HFFc6 (cell line): ENCODE results near the gene TOR3A. TPM values are rescaled to one million over a fixed set of nuclear protein-coding genes. Genes with fewer than 3 reads are reported as not detected.
A peak's percentile ranks its signal among the peaks of the same experiment; 100 is the strongest.
"Not testable (repeated sequence)": the region's sequence is repeated elsewhere in the genome, so short reads cannot be mapped to it uniquely, and the experiment has no call there.

Experiments
- DNase-seq: peaks from one replicate; pipeline ENCODE4 v3.0.0-alpha.2; 2018
- H3K27ac Mint-ChIP-seq: 2 replicates; pipeline ENCODE4 v1.8.0; 2020; ENCODE audit warnings: mild to moderate bottlenecking, mixed read lengths
- H3K27me3 Mint-ChIP-seq: 2 replicates; pipeline ENCODE4 v1.8.0; 2021; ENCODE audit warnings: mild to moderate bottlenecking, moderate library complexity, mixed read lengths; ENCODE audit not compliant: insufficient read depth
- H3K36me3 Mint-ChIP-seq: 2 replicates; pipeline ENCODE4 v1.8.0; 2021; ENCODE audit warnings: low read depth, mixed read lengths
- H3K4me1 Mint-ChIP-seq: 2 replicates; pipeline ENCODE4 v1.8.0; 2020; ENCODE audit warnings: low read depth, mixed read lengths
- H3K4me3 Mint-ChIP-seq: 2 replicates; pipeline ENCODE4 v1.8.0; 2020; ENCODE audit warnings: mild to moderate bottlenecking, moderate library complexity, mixed read lengths
- H3K9me3 Mint-ChIP-seq: 2 replicates; pipeline ENCODE4 v1.8.0; 2020; ENCODE audit warnings: mild to moderate bottlenecking, mixed read lengths
- total RNA-seq, 6 experiments: library from RNA; stranded (reverse); fragmentation: NEBNext Ultra II Directional; extraction: Animal tissue kit (Norgen Biotek cat#: 25700); gene quantifications; 2 replicates in 1 of 6; 3 replicates in 5 of 6; pipeline ENCODE4 v1.2.3, GENCODE V29; 2021
- TF ChIP-seq, protein P1 (sequence below): fragments of 200-600 bp; sonication (generic); IDR thresholded peaks from 2 replicates; pipeline ENCODE4 v1.5.0; 2021; ENCODE audit warnings: antibody characterized with exemption, mild to moderate bottlenecking

The TOR3A gene
- total RNA-seq, 6 experiments from 2014 or later = 21.4 to 27.6 (median 24.5) TPM

DNA sequence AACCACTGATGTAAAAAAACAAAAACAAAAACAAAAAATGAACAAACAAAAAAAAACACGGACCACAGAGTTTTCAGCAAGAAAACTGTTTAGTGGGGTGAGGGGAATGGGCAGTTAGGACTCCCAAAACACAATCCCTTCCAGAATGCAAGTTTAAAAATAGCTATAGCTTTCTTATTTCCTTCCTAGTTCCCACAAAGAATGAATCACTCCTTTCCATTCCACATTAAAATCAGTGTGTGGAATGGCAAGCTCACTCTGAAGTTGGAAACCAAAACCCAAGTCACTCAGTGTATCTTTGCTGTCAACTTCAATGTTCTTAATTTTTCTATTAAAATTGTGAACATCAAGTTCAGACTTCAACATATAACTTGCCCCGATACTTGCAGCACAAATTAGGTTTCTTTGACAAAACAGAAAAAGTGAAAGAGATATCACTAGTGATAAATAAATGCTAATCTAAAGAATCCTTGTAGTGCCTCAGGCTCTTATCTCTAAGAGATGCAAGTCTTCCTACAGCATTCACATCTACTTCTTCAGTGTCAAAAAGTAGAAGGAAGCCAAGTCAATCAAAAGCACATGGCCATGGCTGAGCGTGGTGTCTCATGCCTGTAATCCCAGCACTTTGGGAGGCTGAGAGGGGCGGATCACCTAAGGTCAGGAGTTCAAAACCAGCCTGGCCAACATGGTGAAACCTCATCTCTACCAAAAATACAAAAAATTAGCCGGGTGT, 45.5 kb downstream of the TOR3A start:
- peak; percentile 60 for DNase-seq
- peaks cover 83% of the 10 kb centered on the region for H3K4me1 Mint-ChIP-seq
- TF ChIP-seq, protein P1, sequence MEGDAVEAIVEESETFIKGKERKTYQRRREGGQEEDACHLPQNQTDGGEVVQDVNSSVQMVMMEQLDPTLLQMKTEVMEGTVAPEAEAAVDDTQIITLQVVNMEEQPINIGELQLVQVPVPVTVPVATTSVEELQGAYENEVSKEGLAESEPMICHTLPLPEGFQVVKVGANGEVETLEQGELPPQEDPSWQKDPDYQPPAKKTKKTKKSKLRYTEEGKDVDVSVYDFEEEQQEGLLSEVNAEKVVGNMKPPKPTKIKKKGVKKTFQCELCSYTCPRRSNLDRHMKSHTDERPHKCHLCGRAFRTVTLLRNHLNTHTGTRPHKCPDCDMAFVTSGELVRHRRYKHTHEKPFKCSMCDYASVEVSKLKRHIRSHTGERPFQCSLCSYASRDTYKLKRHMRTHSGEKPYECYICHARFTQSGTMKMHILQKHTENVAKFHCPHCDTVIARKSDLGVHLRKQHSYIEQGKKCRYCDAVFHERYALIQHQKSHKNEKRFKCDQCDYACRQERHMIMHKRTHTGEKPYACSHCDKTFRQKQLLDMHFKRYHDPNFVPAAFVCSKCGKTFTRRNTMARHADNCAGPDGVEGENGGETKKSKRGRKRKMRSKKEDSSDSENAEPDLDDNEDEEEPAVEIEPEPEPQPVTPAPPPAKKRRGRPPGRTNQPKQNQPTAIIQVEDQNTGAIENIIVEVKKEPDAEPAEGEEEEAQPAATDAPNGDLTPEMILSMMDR = no peak
- peak overlapping the region; percentile 74 for H3K4me3 Mint-ChIP-seq
- no peaks in the 10 kb centered on the region for H3K9me3 Mint-ChIP-seq
- H3K36me3 Mint-ChIP-seq = peaks cover 49% of the 10 kb centered on the region
- H3K27ac Mint-ChIP-seq = peak overlapping the region; percentile 85
- H3K27me3 Mint-ChIP-seq = peaks cover 3% of the 10 kb centered on the region; the same call in 1 of the 2 replicates

DNA sequence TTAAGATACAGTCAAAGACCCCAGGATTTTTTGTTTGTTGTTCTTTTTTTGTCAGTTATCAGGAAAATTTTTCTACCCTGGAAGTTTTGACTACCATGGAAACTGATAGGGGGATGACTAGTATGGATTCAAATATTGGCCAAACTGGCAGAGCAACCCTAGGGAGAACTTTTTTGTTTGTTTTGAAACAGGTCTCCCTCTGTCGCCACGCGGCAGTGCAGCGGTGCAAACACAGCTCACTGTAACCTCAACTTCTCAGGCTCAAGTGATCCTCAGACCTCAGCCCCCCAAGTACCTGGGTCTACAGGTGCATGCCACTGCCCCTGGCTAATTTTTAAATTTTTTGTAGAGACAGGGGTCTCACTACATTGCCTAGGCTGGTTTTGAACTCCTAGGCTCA, 46.6 kb downstream of the TOR3A start:
- H3K4me1 Mint-ChIP-seq = peaks cover 91% of the 10 kb centered on the region
- DNase-seq = no peak
- peak overlapping the region; percentile 85 for H3K27ac Mint-ChIP-seq
- no peaks in the 10 kb centered on the region for H3K9me3 Mint-ChIP-seq
- H3K27me3 Mint-ChIP-seq = peaks cover 4% of the 10 kb centered on the region; the same call in 1 of the 2 replicates
- TF ChIP-seq, protein P1 = no peak
- H3K36me3 Mint-ChIP-seq = peaks cover 55% of the 10 kb centered on the region
- peak overlapping the region; percentile 36 for H3K4me3 Mint-ChIP-seq

DNA sequence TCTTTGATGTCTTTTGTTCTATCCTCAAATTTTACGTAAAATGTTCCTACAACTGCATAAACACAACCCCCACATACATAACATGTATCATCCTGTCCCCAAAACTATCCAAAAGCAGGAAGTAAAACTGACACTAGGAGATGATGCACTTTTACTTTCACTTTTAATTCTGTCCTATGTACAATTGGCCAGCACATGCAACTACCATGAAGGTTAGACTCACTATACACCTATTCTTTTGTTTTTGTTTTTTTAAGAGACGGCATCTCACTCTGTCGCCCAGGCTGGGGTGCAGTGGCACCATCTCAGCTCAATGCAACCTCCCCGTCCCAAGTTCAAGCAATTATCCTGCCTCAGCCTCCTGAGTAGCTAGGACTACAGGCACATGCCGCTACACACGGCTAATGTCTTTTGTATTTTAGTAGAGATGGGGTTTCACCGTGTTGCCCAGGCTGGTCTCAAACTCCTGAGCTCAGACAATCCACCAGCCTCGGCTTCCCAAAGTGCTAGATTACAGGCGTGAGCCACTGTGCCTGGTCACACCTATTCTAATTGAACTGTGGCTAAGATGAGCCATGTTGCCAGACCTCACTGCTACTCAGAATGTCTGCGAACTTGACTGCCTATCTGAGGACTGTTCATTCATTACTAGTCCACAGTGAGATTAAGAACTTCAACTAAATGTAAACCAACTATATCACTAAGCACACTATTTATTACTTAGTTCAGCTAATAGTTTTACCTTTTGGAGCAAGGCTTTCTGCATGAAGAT, 48.0 kb downstream of the TOR3A start:
- H3K4me3 Mint-ChIP-seq = peak overlapping the region; percentile 45
- H3K9me3 Mint-ChIP-seq = no peaks in the 10 kb centered on the region
- peak overlapping the region; percentile 52 for H3K27ac Mint-ChIP-seq
- H3K36me3 Mint-ChIP-seq = peaks cover 47% of the 10 kb centered on the region
- peaks cover 88% of the 10 kb centered on the region for H3K4me1 Mint-ChIP-seq
- peak; percentile 39 for DNase-seq
- TF ChIP-seq, protein P1 = no peak
- H3K27me3 Mint-ChIP-seq = peaks cover 10% of the 10 kb centered on the region; the same call in 1 of the 2 replicates

DNA sequence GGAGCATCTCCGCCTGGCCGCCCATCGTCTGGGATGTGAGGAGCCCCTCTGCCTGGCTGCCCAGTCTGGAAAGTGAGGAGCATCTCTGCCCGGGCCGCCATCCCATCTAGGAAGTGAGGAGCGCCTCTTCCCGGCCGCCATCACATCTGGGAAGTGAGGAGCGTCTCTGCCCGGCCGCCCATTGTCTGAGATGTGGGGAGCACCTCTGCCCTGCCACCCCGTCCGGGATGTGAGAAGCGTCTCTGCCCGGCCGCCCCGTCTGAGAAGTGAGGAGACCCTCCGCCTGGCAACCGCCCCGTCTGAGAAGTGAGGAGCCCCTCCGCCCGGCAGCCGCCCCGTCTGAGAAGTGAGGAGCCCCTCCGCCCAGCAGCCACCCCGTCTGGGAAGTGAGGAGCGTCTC, 53.3 kb downstream of the TOR3A start:
- H3K4me1 Mint-ChIP-seq = peaks cover 62% of the 10 kb centered on the region

DNA sequence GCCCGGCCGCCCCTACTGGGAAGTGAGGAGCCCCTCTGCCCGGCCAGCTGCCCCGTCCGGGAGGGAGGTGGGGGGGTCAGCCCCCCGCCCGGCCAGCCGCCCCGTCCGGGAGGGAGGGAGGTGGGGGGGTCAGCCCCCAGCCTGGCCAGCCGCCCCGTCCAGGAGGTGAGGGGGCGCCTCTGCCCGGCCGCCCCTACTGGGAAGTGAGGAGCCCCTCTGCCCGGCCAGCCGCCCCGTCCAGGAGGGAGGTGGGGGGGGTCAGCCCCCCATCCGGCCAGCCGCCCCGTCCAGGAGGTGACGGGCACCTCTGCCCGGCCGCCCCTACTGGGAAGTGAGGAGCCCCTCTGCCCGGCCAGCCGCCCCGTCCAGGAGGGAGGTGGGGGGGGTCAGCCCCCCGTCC, 53.8 kb downstream of the TOR3A start:
- not testable (repeated sequence) for H3K27ac Mint-ChIP-seq, H3K27me3 Mint-ChIP-seq

More for the DNA sequence above, 53.3 kb downstream of the TOR3A start:
- H3K36me3 Mint-ChIP-seq = peaks cover 48% of the 10 kb centered on the region
- H3K4me3 Mint-ChIP-seq, H3K9me3 Mint-ChIP-seq, DNase-seq, H3K27me3 Mint-ChIP-seq: not testable (repeated sequence)
- H3K27ac Mint-ChIP-seq = 0 out of 2 replicates have a peak overlapping the region, but pooled peaks have one; percentile 54

DNA sequence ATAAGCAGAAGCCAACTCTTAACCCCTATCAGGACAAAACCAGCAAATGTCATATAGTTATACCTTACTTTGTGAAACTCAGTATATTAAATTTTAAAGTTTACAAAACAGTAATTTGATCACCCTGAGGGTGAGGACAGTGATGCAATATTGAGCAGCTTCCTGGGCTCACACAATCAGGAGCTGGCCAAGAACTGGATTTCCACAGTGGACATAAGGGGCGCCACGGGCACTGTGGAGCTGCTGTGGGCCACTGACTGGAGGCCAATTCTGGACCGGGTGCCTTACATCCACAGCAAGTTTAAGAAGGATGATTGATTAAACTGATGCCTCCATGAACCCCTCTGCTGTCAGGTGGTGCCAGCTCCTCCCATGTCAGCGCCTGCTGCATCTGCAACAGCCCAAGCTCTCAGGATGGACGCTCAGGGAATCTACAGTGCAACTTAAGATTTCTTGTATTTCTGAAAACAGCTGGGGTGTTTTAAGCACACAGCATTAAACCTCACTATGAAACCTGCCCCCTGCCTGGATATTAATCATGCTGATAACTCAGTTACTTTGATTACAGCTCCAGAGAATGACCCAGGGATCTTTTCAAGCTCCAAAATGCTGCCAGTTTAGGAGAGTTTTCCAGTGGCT, 55.9 kb downstream of the TOR3A start:
- Mint-ChIP-seq H3K4me1 (peaks cover 44% of the 10 kb centered on the region), H3K36me3 (peaks cover 50% of the 10 kb centered on the region), H3K27me3 (peaks cover 7% of the 10 kb centered on the region), H3K4me3 (peak overlapping the region; percentile 64), H3K27ac (peak overlapping the region; percentile 33), H3K9me3 (no peaks in the 10 kb centered on the region)
- no peak for DNase-seq
- TF ChIP-seq, protein P1 = no peak

More for the DNA sequence above, 53.8 kb downstream of the TOR3A start:
- Mint-ChIP-seq H3K4me1 (peaks cover 62% of the 10 kb centered on the region), H3K36me3 (peaks cover 48% of the 10 kb centered on the region)
- DNase-seq, H3K9me3 Mint-ChIP-seq, H3K4me3 Mint-ChIP-seq: not testable (repeated sequence)

DNA sequence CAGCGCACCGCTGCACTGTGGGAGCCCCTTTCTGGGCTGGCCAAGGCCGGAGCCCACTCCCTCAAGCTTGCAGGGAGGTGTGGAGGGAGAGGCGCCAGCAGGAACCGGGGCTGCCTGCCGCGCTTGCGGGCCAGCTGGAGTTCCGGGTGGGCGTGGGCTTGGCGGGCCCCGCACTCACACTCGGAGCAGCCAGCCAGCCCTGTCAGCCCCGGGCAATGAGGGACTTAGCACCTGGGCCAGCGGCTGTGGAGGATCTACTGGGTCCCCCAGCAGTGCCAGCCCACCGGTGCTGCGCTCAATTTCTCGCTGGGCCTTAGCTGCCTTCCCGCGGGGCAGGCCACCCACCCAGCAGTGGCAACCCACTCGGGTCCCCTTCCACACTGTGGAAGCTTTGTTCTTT, 56.9 kb downstream of the TOR3A start:
- Mint-ChIP-seq H3K4me3 (peak overlapping the region; percentile 93; the same call in 1 of the 2 replicates), H3K4me1 (peaks cover 35% of the 10 kb centered on the region), H3K36me3 (peaks cover 45% of the 10 kb centered on the region)
- DNase-seq, H3K27me3 Mint-ChIP-seq, H3K27ac Mint-ChIP-seq, H3K9me3 Mint-ChIP-seq: not testable (repeated sequence)
